GM21526 (cell line): Measurements from ENCODE around the gene TEDC2.

ENCODE experiments used
- ATAC-seq: cut with Tn5 transposase; IDR thresholded peaks from one replicate; pipeline ENCODE4 v1.9.1; 2021; ENCODE audit warnings: moderate library complexity; ENCODE audit not compliant: unreplicated experiment, low FRiP score

Gene TEDC2

DNA sequence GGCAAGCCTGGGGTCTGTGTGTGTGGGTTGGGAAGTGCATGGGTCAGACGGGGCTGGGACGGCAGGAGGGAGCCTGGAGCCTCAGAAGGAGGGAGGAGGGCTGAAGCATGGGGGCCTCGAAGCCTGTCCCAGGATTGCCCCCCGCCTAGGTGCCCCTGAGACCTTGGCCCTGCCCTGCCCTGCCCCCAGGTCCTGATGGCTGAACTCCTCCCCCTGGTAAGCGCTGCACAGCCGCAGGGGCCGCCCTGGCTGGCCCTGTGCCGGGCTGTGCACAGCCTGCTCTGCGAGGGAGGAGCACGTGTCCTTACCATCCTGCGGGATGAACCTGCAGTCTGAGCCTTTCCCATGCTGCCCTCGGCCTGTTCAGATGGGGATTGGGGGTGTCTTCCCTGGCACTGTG, 4.4 kb downstream of the TEDC2 start:
- no peak for ATAC-seq

DNA sequence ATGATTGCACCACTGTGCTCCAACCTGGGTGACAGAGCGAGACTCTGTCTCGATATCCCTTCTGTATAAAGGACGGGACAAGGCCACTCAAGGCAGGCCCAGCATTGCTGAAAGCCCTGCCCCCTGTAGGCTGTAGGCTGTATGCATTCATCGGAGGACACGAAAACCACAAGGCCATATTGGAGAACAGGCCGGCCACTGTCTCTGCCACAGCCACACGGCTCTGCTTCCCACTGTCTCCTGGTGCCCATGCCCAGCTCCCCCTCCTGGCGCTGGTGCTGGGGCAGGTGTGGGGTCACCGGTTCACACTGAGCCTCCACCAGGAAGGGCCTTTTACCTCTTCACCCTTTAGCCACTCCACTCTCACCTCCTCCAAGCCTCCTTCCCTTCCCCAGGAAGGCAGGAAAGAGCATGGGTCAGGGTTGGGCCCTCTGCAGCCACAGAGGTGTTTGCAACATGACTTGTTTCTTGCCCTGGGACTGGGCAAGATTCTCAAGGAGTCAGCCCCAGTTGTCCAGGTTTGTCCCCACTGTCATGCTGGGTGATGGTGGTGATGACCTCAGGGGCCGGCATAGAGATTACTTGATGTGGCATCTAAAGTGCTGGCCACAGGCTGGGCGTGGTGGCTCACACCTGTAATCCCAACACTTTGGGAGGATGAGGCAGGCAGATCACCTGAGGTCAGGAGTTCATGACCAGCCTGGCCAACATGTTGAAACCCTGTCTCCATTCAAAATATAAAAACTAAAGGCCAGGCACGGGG, 5.9 kb downstream of the TEDC2 start:
- ATAC-seq, result no peak

DNA sequence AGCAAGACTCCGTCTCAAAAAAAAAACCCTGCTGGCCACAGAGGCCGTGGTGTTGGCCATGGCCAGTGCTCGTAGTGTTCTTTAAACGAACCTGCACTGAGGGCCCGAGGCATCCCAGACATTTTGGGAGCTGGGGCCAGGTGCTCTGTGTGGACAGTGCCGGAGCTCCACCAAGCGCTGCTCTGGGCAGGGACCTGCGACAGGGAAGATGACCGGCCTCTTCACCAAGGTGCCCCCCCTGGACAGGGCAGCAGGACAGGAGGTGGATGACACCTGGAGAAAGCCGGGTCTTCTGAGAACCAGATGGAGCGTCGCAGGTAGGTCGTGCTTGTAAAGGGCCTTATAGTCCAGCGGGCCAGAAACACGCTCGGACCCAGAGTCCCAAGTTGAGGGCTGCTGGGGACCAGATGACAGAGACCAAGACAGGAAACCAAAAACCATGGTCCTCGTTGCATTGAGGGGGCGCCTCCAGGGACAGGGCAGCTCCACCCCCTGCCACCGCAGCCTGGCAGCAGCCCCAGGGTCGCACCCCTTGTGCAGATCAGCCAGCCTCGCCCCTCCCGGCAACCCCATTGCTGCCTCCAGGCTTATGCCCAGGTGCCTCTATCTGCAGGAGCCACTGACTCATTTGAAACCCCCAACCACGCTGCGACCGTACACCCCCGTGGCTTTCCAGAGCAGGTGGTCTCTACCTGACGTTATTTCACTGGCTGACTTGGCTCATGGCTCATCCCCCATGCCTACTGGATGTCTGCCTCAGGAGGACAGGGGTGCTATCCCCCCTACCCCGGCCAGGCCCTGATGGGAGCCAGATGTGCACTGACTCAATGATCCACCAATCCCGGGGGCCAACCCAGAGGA, 7.0 kb downstream of the TEDC2 start:
- no peak for ATAC-seq

DNA sequence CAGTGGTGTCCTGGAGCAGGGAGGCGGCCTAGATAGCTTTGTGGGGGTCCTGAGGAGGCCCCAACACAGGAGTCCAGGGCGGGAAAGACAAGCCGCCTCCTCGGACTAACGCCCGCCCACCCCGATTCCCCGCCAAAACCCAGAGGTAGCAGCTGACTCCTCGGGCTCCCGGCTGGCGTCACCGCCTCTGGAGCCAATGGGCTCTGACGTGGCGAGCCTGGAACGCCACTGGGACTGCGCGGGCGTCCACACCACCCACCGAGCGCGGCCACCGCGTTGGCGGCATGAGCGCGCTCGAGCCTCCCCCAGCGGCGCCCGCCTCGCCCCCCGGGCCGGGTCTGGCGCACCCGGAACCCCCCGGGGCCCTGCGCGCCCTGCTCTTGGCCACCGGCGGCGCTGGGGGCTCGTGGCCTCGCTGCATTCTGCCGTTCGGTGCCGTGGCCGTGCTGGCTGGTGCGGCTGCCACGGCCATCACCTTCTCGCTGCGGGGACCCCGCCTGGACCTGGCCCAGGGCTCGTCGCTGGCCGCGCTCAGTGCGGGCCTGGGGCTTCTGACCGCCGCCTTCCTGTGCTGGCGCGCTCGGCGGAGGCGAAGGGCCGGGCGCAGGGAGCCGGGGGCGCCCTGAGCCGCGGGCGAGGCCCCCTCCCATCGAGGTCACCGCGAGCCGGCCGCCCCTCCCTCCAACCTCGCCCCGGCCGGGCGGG, 7.8 kb downstream of the TEDC2 start:
- no peak for ATAC-seq

DNA sequence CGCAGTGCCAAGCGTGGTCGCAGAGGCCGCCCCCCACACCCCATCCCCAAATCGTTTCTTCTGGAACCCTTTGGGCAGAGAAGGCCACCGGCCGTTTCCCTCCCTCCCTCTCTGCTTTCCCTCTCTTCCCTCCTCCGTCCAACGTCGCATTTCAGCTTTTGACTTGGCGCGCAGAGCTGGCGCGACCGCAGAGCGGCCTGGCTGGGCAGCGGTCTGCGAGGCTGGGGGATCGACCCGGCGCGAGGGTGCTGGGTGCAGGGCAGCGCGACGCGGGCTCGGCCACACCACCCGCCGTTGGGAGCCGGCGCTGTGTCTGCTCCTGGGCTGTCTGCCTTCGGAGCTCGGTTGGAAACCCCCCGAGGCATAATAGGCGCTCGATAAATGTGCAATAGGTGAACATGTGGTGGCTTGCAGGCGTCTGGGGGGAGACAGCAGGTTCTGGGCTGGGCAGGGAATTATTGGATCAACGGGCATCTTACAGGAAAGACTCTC, 8.4 kb downstream of the TEDC2 start:
- ATAC-seq, result no peak

DNA sequence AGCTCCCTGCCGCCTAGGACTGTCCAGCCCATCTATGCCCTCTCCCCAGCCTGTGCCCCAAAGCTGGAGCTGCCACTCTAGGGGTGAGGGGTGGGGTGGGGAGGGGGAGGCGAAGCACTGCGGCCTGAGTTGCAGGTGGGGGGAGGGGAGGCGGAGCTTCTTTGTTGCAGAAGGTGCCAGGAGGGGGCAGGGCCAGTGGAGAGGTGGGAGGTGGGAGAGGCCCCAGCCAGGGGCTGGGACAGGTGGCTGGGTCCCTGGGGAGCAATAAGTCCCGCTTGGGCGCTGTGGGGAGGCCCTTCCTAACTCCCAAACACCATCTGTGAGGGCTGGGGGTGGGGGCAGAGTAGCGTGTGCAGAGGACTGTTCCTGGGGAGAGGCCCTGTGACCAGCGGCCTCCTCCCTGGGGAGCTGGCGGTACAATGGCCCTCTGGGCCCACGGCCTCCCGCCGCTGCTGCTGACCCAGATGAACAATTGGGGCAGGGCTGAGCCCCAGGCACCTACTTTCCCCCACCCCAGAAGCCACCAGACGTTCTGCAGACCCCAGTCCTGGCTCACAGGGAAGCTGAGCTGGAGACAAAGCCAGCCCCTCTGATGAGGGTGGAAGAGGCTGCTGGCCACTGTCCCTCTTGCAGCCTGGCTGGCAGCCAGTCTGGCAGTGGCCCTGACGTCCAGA, 9.0 kb downstream of the TEDC2 start:
- no peak for ATAC-seq

DNA sequence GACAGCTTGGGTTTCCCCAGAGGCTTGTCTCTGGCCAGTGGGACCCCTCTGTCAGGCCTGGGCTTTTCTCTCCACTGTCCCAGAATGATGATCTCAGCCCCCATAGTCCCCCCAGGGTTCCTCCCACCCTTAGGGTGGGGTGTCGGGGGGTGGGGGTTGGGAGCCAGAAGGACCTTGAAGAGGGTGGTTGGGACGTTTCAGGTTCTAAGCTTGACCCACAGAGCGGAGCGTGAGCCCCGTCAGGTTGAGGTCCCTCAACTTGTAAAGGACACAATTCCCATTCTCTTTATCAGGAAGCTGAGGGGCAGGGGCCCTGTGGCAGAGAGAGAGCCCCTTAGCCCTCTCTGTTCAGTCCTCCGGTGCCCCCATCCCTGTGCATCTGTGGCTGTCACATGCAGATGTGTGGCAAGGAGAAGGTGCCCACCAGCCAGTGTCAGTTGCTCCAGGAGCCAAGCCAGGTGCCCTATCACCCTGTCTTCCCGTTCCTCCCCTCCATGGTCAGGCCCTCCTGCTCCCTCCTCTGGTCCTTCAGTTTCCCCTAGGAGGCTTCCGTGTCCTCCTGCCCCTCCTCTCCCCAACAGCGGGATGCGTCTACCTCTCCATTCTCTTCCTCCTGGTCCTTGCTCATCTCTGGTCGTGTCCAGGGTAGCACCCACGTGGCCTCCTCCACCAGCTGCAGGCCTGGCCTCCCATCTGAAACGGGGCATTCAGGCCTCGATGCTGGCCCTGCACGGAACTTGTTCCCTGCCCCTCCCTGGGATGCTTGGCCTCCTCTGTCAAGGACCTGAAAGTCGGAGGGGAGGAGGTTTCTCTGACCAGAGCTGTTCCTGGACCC, 9.7 kb downstream of the TEDC2 start:
- no peak for ATAC-seq

DNA sequence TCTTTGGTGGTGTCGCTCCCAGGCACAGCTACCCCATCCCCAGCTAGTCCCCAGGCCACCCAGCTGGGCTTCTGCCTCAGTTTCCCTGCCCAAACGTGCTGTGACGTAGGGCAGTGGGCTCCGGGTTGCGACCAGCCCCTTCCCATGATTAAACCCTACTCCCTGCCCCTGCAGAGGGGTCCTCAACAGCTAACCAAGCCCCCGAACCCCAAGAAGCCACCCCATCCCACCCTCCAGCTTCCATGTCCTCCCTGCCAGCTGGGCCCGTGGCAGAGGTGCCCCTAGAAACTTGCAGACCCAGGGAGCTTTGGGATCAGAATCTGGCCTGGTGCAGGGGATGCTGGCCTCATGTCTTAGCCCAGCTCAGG, 10.3 kb downstream of the TEDC2 start:
- ATAC-seq, result no peak

DNA sequence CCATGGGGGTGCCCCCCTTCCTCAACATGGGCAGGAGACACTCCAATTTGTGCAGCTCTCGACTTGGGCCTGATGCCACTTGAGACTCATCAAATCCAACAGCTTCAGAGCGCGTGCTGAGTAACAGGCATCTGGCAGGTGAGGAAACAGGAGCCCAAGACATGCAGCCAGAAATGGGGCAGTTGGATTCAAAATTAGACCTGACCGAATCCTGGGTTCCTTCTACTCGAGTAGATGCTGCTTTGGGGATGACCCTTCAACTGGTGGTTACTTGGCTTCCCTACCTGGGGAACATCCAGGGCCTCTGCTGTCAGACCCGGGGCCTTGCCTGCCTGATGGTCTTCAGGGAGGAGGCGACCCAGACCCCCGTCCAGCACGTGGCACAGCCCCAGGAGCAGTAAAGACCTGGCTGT, 10.7 kb downstream of the TEDC2 start:
- ATAC-seq, result no peak

DNA sequence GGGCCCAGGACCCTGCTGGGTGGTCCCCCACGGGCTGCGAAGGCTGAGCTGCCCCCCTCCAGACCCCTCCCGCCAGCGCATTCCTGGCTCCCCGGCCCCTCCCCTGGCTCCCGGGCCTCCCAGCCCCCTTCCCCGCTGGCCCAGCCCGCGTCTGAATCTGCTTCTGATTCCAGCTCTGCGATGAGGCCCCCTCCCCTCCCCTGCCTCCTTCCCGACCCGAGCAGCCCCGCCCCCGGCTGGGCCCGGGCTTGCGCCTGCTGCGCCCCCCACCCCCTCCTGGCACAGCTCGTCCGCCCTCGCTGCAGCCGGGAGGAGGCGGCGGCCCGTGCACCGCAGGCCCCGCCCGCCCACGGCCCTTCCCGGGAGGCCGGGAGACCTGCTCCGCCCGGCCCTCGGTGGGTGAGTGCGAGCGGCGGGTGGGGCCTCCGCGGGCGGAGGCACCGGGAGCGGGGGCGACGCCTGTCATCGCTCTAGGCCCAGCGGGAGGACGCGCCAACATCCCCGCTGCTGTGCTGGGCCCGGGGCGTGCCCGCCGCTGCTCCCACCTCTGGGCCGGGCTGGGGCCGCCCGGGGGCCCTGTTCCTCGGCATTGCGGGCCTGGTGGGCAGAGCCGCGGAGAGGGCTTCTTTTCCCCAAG, 11.2 kb downstream of the TEDC2 start, which contains the start of gene NTN3:
Gene NTN3, plus strand, starts transcription at position 282 of the 637 bp plus-strand sequence. CDS start 405 bp downstream, outside the sequence.
- no peak for ATAC-seq

DNA sequence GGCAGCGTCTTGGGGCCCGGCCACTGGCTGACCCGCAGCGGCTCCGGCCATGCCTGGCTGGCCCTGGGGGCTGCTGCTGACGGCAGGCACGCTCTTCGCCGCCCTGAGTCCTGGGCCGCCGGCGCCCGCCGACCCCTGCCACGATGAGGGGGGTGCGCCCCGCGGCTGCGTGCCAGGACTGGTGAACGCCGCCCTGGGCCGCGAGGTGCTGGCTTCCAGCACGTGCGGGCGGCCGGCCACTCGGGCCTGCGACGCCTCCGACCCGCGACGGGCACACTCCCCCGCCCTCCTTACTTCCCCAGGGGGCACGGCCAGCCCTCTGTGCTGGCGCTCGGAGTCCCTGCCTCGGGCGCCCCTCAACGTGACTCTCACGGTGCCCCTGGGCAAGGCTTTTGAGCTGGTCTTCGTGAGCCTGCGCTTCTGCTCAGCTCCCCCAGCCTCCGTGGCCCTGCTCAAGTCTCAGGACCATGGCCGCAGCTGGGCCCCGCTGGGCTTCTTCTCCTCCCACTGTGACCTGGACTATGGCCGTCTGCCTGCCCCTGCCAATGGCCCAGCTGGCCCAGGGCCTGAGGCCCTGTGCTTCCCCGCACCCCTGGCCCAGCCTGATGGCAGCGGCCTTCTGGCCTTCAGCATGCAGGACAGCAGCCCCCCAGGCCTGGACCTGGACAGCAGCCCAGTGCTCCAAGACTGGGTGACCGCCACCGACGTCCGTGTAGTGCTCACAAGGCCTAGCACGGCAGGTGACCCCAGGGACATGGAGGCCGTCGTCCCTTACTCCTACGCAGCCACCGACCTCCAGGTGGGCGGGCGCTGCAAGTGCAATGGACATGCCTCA, 12.0 kb downstream of the TEDC2 start:
- no peak for ATAC-seq

DNA sequence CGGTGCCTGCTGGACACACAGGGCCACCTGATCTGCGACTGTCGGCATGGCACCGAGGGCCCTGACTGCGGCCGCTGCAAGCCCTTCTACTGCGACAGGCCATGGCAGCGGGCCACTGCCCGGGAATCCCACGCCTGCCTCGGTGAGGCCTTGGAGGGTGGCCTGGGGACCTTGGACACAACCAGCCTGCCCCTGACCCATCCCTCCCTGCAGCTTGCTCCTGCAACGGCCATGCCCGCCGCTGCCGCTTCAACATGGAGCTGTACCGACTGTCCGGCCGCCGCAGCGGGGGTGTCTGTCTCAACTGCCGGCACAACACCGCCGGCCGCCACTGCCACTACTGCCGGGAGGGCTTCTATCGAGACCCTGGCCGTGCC, 12.6 kb downstream of the TEDC2 start:
- ATAC-seq, result no peak

DNA sequence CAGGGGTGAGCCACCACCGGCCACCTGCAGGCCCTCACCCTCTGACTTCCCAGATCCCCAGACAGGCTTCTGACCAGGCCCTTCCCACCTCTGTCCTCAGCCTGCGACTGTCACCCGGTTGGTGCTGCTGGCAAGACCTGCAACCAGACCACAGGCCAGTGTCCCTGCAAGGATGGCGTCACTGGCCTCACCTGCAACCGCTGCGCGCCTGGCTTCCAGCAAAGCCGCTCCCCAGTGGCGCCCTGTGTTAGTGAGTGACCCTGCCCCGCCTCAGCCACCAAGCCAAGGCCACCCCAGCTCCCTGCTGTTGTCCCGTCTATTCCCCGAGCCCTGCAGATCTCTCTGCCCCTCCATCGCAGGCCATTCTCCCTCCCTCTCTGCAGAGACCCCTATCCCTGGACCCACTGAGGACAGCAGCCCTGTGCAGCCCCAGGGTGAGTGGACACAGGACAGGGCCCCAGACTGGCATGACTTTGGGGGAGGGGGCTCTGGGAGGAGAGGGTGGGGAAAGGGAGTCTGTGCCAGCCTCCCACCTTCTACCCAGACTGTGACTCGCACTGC, 13.1 kb downstream of the TEDC2 start:
- ATAC-seq, result no peak

DNA sequence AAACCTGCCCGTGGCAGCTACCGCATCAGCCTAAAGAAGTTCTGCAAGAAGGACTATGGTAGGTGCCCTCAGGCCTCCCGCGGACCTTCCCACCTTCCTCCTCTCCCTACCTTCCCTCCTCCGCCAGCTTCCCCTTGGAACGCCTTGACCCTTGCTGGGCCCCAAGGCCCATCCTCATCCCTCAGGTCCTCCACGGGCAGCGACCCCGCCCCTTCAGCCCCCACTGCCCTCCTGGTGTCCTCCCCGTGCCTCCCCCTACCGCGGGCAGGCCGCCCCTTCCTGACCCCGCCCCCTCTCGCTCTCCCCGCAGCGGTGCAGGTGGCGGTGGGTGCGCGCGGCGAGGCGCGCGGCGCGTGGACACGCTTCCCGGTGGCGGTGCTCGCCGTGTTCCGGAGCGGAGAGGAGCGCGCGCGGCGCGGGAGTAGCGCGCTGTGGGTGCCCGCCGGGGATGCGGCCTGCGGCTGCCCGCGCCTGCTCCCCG, 13.6 kb downstream of the TEDC2 start:
- ATAC-seq, result no peak

DNA sequence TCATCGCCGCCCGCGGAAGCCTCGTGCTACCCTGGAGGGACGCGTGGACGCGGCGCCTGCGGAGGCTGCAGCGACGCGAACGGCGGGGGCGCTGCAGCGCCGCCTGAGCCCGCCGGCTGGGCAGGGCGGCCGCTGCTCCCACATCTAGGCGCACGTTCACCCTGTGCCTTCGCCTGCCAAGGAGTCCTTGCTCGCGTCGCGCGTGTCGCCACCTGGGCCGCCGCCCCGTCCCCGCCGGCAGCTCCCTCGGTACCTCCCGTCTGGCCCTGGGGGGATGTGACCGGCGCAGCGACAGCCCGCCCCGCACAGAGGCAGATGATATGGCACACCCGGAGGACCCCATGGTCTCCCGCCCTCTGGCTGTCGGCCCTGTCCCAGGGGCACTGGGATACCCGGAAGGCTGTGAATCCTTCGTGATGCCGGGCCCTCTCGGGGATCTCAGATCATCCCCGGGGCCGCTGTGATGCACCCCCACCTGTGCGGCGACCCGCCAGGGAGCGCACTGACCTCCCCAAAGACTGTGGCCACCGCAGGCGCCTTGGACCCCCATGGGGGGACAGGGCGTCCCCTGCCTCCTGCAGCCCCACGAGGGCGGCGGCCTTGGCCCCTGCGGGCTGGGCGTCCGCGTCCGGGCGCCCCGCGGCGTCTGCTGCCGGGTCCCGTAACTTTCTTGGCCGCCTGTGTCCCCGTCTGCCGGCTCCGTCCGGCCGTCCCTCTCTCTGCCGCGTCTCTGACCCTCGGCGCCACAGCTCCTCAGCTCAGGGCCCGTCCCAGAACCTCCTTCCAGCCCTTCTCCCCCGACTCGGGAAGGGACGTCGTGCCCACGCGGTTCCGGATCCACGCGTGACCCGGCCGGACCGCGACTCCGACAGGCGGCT, 14.3 kb downstream of the TEDC2 start:
- no peak for ATAC-seq

DNA sequence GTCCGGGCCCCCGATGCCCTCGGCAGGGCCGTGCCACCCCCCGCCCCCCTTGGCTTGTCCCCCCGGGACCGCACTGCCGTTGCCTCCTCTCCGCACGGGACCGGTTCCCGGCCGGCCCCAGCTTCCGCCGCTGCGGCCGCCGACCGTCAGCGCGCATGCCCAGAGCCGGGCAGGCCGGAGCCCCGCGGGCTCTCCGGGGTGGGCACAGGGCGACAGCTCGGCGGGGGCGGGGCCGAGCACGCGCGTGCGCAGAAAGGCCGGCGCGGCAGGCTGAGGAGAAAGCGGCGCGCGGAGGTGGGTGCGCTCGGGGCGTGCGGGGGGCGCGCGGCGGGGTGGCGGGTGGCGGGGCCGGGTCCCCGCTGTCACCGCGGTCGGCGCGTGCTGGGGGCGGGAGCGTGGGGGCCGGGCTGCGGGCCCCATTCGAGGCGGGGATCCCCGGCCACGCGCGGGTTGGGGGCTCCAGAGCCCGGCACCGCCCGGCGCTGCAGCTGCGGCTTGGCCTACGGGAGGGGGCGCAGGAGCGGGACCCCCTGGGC, 15.0 kb downstream of the TEDC2 start, which contains the start of gene TBC1D24:
Gene TBC1D24, plus strand, starts transcription at position 251 of the 536 bp plus-strand sequence. CDS start 21,022 bp downstream, outside the sequence.
- no peak for ATAC-seq
